HT1080 (cell line): ENCODE data around the gene GNA15. TPM values are rescaled to one million over a fixed set of nuclear protein-coding genes. Genes with fewer than 3 reads are reported as not detected.
A peak's percentile ranks its signal among the peaks of the same experiment; 100 is the strongest.
"Not testable (repeated sequence)": the region's sequence is repeated elsewhere in the genome, so short reads cannot be mapped to it uniquely, and the experiment has no call there.

Experiments
- DNase-seq: peaks from one replicate; pipeline ENCODE4 v3.0.0-alpha.2; 2015; ENCODE audit warnings: low read depth
- total RNA-seq: library from RNA; depleted of rRNA; stranded (reverse); fragments of >200 nt; shearing (Covaris generic); gene quantifications from 2 replicates; pipeline ENCODE4 v1.2.3, GENCODE V29; 2014

GNA15 gene
- total RNA-seq, 1 experiment from 2014 or later = 0.05 TPM

DNA sequence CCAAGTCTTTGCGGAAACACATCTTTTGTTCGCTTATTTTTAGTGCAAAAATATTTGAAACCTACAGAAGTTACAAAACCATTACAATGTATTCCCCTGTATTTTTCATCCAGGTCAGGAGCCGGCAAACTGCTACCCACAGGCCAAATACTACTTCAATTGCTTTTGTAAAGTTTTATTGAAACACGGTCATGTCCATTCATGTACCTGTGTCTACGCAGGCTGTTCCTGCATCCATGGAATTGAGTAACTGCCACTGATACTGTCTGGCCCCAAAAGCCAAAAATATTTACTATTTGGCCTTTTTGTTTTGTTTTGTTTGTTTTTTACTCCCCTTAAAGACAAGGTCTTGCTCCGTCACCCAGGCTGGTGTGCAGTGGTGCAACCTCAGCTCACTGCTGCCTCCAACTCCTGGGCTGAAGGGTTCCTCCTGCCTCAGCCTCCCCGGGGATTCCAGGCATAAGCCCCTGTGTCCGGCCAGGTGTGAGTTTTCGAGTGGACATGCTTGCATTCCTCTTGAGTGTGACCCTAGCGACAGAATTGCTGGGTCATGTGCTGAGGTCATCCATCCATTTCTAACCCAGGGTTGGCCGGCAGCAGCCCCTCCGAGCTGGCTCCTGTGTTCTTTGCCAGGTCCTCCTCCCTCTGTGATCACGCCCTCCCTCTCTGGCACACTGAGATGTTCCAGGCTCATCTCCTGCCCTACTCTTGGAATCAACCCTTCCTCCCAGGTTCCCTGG, 31.9 kb downstream of the GNA15 start:
- no peak for DNase-seq

DNA sequence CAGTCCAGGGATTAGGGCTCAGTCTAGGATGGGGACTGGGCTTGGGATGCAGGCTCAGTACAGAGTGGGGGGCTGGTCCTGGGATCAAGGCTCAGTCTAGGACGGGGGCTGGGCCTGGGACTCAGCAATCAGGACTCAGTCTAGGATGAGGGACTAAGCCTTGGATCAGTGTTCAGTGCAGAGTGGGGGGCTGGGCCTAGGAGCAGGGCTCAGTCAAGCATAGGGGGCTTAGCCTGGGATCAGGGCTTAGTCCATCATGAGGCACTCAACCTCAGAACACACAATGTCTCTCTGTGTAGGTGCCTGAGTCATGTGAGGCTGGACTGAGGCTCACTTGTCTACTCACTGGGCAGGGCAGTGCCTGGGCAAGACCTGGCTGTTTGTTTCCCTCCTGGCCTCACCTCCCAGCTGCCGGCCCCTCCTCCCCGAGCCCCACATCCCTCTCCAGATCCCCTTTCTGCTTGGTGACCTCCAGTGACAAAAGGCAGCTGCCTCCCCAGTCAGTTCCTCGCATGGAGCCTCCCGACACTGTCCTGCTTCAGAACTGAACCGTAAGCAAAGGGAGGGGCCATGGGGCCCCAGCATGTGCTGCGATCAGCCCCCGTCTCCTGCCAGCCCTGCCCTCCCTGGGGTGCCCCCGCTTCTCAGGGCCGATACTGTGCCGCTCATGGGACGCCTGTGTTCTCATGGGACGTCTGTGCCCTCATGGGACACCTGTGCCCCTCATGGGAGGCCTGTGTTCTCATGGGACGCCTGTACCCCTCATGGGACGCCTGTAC, 36.2 kb downstream of the GNA15 start:
- peak; percentile 66 for DNase-seq

DNA sequence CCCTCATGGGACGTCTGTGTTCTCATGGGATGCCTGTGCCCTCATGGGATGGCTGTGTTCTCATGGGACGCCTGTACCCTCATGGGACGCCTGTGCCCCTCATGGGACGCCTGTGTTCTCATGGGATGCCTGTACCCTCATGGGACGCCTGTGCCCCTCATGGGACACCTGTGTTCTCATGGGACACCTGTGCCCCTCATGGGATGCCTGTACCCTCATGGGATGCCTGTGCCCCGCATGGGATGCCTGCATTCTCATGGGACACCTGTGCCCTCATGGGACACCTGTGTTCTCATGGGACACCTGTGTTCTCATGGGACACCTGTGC, 36.8 kb downstream of the GNA15 start:
- DNase-seq = not testable (repeated sequence)

DNA sequence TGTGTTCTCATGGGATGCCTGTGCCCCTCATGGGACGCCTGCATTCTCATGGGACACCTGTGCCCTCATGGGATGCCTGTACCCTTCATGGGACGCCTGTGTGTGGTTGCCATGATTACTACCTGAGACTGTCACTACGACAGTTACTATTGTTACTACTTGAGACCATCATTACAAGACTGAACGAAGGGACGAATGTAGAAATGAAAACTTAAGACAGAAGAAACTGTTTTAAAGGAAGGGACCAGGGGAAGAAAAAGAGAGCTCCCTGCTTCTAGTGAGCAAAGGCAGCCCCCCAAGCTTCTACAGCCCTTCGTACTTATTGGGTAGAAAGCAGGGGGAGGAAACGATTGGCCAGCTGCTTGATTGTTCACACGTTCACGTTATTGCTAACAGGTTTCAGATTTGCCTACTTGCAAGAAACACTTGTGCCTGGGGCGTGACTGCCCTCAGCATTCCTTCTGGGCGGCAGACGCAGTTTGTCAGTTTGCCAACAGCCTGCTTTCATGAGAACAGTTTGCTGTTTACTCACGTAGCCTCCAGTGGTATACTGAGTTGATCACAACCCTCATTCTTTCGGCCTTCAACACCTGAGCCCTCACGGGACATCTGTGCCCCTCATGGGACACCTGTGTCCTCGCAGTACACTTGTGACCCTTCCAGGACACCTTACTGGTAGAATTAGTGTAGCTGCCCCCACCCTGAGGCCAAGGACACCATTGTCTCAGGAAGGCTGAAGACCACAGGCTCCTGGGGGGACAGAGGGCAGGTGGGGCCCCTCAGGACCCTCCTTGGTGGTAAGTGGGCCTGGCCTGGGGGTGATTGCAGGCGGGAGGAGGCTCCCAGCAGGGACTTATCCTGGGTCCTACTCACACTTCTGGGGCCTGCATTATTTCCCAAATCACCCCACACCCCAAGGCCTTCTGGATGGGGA, 40.2 kb downstream of the GNA15 start:
- DNase-seq = peak; percentile 72

DNA sequence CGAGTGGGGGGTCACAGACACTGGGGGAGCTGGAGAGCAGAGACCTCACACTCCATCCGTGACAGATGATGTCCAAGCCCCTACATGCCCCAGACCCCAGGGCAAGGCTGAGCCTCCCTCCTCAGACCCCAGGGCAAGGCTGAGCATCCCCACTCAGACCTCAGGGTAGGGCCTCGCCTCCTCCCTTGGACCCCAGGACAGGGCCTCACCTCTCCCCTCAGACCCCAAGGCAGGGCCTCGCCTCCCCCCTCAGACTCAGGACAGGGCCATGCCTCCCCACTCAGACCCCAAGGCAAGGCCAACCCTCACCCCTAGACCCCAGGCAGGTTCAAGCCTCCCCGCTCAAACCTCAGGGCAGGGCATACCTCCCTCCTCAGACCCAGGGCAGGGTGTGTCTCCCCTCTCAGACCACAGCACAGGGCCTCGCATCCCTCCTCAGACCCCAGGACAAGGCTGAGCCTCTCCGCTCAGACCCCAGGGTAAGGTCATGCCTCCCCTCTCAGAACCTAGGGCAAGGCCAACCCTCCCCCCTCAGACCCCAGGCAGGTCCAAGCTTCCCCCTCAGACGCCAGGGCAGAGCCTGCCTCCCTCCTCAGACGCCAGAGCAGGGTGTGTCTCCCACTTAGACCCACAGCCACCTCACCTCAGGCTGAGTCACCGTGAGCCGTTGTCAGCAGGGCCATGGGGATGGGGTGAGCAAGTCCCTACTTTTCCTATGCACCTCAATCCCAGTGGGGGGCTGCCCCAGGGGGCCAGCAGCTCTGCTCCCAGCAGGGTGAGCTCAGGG, 41.1 kb downstream of the GNA15 start:
- peak; percentile 84 for DNase-seq

DNA sequence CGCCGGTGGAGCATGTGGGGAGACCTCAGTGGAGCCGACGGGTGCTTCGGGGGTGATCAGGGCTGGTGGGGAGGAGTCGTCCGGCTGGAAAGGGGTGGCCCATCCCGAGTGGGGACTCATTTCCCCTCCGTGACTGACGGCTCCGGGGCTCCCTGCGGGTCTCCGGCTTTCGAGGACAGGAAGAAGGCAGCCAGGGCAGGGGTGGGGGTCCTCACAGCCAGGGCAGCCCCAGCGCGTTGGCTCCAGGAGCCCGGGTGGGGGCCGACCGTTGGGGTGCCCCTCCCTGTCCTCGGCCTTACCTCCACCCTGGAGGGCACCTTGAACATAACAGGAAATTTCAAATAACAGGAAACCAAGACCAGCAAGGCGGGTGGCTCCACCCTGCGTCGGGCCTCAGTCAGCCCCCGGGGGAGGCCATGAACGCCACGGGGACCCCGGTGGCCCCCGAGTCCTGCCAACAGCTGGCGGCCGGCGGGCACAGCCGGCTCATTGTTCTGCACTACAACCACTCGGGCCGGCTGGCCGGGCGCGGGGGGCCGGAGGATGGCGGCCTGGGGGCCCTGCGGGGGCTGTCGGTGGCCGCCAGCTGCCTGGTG, 42.6 kb downstream of the GNA15 start, which contains the start of gene S1PR4:
Gene S1PR4 (plus strand): TSS at position 393 of the 596 bp plus-strand sequence. CDS start 24 bp downstream, at position 417.
- DNase-seq = no peak

DNA sequence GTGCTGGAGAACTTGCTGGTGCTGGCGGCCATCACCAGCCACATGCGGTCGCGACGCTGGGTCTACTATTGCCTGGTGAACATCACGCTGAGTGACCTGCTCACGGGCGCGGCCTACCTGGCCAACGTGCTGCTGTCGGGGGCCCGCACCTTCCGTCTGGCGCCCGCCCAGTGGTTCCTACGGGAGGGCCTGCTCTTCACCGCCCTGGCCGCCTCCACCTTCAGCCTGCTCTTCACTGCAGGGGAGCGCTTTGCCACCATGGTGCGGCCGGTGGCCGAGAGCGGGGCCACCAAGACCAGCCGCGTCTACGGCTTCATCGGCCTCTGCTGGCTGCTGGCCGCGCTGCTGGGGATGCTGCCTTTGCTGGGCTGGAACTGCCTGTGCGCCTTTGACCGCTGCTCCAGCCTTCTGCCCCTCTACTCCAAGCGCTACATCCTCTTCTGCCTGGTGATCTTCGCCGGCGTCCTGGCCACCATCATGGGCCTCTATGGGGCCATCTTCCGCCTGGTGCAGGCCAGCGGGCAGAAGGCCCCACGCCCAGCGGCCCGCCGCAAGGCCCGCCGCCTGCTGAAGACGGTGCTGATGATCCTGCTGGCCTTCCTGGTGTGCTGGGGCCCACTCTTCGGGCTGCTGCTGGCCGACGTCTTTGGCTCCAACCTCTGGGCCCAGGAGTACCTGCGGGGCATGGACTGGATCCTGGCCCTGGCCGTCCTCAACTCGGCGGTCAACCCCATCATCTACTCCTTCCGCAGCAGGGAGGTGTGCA, 43.3 kb downstream of the GNA15 start:
- no peak for DNase-seq

DNA sequence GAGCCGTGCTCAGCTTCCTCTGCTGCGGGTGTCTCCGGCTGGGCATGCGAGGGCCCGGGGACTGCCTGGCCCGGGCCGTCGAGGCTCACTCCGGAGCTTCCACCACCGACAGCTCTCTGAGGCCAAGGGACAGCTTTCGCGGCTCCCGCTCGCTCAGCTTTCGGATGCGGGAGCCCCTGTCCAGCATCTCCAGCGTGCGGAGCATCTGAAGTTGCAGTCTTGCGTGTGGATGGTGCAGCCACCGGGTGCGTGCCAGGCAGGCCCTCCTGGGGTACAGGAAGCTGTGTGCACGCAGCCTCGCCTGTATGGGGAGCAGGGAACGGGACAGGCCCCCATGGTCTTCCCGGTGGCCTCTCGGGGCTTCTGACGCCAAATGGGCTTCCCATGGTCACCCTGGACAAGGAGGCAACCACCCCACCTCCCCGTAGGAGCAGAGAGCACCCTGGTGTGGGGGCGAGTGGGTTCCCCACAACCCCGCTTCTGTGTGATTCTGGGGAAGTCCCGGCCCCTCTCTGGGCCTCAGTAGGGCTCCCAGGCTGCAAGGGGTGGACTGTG, 44.0 kb downstream of the GNA15 start:
- no peak for DNase-seq

DNA sequence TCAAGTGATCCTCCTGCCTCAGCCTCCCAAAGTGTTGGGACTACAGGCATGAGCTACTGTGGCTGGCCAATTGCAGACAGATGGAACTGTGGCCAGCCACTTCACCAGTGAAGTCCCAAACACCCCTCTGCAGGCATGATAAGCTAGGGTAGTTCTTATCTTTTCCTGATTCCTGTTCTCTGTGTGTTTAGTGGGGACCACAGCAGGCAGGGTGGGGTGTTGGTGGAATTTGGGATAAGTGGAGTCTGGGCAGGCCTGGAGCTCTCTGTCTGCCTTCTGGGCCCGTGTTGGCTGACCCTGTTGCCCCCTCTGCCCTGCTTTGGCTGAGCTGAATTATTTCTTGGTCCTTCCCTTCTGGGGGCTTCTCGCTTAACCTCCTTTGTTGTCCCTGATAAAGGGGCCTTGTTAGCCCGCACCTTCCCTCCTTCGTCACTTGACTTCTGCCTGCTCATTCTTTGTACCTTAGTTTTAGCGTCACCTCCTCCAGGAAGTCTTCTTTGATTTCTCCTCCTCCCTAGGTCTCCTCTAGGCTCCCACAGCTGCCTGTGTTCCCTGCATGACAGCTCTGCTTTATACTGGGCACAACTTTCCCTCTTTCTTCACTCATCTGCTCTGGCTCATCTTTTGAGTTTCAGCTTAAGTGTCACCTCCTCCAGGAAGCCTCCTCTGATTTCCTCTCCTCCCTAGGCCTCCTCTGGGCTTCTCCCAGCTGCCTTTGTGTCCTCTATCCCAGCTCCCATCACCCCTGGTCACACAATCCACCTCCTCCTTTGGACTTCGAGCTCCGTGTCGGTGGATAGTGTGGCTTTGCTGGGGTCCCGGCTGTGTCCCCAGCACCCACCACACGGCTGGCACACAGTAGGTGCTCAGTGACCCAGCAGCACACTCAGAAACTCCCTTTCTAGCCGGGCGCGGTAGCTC, 48.1 kb downstream of the GNA15 start:
- DNase-seq = no peak

DNA sequence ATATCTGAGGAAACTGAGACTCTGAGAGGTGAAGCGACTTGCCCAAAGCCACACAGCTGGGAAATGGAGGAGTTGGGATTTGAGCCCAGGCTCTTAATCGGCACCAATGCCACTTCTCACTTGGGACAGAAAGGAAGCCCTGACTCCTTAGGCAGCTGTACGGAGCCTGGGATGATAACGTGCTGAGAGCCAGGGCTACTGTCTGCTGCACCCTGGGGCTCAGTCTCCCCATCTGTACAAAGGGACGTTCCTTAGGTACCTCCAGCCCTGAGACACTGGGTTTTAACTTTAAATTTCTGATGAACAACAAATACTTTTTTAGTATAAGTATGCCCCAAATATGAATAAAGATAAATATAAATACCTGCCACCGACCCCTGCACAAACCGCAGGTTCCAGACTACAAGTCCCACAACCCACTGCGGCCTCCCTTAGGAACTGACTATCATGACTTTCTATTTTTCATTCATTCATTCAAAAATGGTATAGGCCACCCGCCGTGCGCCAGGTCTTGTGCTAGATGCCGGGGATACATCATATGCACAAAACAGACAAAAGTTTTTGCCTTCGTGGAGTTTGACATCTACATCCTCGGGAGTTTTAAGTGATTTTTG, 49.1 kb downstream of the GNA15 start:
- no peak for DNase-seq

DNA sequence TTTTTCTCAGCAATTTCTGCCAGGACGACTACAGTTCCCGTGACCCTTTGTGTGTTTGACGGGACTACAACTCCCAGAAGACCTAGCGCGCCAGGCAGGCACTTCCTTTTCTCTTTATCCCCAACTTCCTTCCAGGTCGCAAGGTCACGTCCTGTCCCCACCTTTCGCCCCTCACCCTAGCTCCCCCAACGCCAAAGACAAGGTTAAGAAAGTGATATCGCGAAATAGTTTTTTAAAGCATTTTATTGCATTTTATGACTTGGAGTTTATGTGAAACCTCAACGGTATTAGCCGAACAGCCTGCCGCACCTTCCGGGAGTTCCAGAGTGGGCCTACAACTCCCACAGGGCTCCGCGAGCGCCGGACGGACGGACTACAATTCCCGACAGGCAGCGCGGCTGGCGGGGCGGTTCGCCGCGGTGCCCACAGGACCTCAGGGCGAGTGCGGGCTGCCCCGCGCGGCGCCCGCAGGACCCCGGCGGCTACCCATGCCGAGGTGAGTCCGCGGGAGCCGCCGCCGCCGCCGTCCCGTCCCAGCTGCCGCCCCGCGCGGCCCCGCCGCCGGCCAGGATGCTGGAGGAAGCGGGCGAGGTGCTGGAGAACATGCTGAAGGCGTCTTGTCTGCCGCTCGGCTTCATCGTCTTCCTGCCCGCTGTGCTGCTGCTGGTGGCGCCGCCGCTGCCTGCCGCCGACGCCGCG, 49.8 kb downstream of the GNA15 start, which contains the start of gene NCLN:
Gene NCLN (plus strand): TSS at position 470 of the 699 bp plus-strand sequence. CDS start 101 bp downstream, at position 571.
- peak; percentile 92 for DNase-seq

DNA sequence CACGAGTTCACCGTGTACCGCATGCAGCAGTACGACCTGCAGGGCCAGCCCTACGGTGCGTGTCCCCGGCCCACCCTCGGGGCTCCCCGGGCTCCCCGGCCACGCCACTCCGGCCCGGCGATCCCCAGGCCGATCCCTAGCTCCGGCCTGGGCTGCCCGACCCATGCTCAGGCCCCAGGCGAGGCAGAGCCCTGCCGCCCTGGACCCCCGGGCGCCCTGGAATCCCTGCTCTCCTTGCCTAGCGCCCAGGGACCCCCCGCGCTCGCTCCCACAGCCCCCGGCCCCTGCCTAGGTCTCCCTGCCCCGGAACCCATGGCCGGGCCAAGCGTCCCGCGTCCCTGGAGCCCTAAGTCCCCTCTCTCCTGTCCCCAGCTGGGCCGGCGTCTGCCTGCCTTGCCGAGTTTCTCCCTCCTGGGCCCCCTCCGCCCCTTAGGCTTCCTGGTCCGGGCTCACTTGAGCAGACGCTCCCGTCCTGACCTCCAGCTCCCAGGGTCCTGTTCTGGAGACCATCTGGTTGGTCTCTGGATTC, 50.4 kb downstream of the GNA15 start:
- DNase-seq = no peak

DNA sequence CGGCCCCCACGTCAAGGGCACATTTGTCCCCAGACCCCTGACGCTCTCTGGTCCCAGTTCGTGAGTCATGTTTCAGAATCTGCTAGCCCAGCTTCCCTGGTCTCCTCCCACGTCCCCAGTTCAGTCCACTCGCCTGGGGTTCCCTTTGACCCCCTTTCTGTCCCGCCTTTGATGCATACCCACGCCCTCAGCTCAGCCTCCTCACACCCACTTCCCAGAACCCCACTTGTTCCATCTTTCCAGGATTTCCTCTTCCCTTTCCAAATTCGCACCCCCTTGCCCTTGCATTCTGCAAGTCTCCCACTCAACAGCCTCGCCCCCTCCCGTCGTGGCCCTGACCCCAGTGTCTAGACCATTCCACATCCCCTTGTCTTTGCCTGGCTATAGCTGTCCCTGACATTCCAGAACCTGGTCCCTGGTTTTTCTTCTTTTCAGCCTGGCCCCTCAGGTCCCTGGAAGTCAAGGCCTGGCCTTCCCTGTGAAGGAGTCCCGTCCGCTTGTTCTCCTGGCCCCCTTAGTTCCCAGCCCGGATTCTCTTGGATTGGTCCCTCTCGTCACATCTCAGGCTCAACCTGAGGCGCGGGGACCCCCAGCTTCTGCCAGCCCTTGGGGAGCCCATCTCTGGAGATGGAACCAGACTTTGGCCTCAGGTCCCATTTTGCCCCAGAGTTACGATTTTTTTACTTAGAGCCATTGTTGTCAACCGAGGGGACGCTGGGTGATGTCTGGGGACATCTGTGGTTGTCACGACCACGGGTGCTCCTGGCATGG, 51.2 kb downstream of the GNA15 start:
- no peak for DNase-seq

DNA sequence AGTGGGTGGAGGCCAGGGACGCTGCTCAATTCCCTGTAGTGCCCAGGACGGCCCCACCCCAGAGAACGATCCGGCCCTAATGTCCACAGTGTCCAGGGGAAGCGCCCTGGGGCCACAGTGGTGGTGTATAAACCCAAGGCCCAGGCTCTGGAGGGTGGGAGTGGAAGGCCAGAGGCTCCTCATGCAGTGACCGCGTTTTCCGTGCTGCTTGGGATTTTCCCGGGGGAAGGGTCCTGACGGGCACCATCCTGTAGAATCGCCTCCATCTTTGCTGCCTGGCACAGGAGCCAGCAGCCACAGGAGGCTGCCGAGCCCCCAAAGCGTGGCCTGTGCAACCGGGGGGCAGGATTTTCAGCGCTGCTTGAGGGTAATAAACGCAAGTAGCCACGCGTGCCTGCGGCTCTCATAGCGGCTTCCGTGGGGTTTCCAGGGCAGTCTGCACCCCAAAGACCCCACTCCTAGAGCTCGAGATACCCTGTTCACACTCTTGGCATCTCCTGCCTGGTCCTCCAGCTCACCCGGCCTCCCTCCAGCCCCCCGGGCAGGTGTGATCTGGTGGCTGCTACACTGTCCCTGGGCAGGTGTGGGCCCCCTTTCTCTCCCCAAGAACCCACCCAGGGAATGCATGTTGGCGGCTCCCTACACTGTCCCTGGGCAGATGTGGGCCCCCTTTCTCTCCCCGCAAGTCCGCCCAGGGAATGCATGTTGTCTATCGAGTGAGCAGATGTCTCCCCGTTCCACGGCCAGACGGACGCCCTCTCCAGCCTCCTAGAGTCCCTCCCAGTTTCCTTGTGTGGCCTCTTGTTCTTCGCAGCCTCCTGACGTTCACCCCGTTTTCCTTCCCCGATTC, 52.1 kb downstream of the GNA15 start:
- DNase-seq = no peak
